ENCODE data around the gene FAM180A.

FAM180A gene

GRCh38 chr7:135687466-135687865, 61.1 kb downstream of the FAM180A start:
- H3K4me3 ChIP-seq (ENCODE audit: low read depth, low read length), result no peak overlapping the region
- no peak for DNase-seq (ENCODE audit: low read depth)
- TF ChIP-seq MYC (IDR thresholded peaks at IDR 0.05; ENCODE audit: low read depth, low read length) (no peak), POLR2A (IDR thresholded peaks at IDR 0.05; ENCODE audit: extremely low read depth, insufficient read length) (no peak)
- TF ChIP-seq, protein P1, sequence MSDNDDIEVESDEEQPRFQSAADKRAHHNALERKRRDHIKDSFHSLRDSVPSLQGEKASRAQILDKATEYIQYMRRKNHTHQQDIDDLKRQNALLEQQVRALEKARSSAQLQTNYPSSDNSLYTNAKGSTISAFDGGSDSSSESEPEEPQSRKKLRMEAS (IDR thresholded peaks at IDR 0.05; ENCODE audit: low read depth, low read length), result no peak
- TF ChIP-seq, protein P2, sequence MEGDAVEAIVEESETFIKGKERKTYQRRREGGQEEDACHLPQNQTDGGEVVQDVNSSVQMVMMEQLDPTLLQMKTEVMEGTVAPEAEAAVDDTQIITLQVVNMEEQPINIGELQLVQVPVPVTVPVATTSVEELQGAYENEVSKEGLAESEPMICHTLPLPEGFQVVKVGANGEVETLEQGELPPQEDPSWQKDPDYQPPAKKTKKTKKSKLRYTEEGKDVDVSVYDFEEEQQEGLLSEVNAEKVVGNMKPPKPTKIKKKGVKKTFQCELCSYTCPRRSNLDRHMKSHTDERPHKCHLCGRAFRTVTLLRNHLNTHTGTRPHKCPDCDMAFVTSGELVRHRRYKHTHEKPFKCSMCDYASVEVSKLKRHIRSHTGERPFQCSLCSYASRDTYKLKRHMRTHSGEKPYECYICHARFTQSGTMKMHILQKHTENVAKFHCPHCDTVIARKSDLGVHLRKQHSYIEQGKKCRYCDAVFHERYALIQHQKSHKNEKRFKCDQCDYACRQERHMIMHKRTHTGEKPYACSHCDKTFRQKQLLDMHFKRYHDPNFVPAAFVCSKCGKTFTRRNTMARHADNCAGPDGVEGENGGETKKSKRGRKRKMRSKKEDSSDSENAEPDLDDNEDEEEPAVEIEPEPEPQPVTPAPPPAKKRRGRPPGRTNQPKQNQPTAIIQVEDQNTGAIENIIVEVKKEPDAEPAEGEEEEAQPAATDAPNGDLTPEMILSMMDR (IDR thresholded peaks at IDR 0.05; ENCODE audit: low read depth, low read length), result no peak

- TF ChIP-seq MYC (IDR thresholded peaks at IDR 0.05; ENCODE audit: low read depth, low read length), result no peak
- TF ChIP-seq, protein P2 (IDR thresholded peaks at IDR 0.05; ENCODE audit: low read depth, low read length), result no peak
- TF ChIP-seq, protein P1 (IDR thresholded peaks at IDR 0.05; ENCODE audit: low read depth, low read length), result no peak
- TF ChIP-seq POLR2A (IDR thresholded peaks at IDR 0.05; ENCODE audit: extremely low read depth, insufficient read length), result no peak
- H3K4me3 ChIP-seq (ENCODE audit: low read depth, low read length), result no peak overlapping the region
- no peak for DNase-seq (ENCODE audit: low read depth)
These were observed 63.1 kb downstream of the FAM180A start for GRCh38 chr7:135685306-135686084.

- TF ChIP-seq MYC (IDR thresholded peaks at IDR 0.05; ENCODE audit: low read depth, low read length) (no peak), POLR2A (IDR thresholded peaks at IDR 0.05; ENCODE audit: extremely low read depth, insufficient read length) (no peak)
- TF ChIP-seq, protein P1 (IDR thresholded peaks at IDR 0.05; ENCODE audit: low read depth, low read length), result no peak
- TF ChIP-seq, protein P2 (IDR thresholded peaks at IDR 0.05; ENCODE audit: low read depth, low read length), result no peak
- no peak for DNase-seq (ENCODE audit: low read depth)
- no peak overlapping the region for H3K4me3 ChIP-seq (ENCODE audit: low read depth, low read length)
These were observed 63.9 kb downstream of the FAM180A start for GRCh38 chr7:135684699-135685098.

DNA sequence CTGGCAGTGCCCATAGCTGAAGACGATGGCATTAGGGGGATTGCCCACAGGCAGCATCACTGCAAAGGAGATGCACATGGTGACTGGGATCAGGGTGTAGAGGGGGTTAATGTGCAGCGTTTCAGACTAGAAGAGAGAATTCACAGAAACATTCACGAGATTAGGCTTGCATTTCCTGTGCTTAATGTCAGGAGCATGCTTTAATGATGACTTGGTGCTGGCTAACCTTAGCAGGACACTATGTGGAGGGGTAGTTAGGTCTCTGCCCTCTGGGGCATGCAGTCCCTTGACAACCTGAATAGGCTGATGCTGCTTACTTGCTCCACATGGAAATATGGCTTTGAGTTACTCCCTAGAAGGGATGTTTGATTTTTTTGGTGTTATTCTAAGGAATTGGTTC, 64.5 kb downstream of the FAM180A start:
- no peak overlapping the region for H3K4me3 ChIP-seq (ENCODE audit: low read depth, low read length)
- DNase-seq (ENCODE audit: low read depth), result no peak
- TF ChIP-seq, protein P2 (IDR thresholded peaks at IDR 0.05; ENCODE audit: low read depth, low read length), result no peak
- TF ChIP-seq, protein P1 (IDR thresholded peaks at IDR 0.05; ENCODE audit: low read depth, low read length), result no peak
- TF ChIP-seq POLR2A (IDR thresholded peaks at IDR 0.05; ENCODE audit: extremely low read depth, insufficient read length), result no peak

- DNase-seq (ENCODE audit: low read depth), result no peak
- no peak overlapping the region for H3K4me3 ChIP-seq (ENCODE audit: low read depth, low read length)
- TF ChIP-seq, protein P2 (IDR thresholded peaks at IDR 0.05; ENCODE audit: low read depth, low read length), result no peak
- TF ChIP-seq, protein P1 (IDR thresholded peaks at IDR 0.05; ENCODE audit: low read depth, low read length), result no peak
- no peak for TF ChIP-seq MYC (IDR thresholded peaks at IDR 0.05; ENCODE audit: low read depth, low read length)
- TF ChIP-seq POLR2A (IDR thresholded peaks at IDR 0.05; ENCODE audit: extremely low read depth, insufficient read length), result no peak
These were observed 65.0 kb downstream of the FAM180A start for GRCh38 chr7:135683609-135684008.
